B cell (primary cell): ENCODE measurements around the gene MIXL1. TPM values are rescaled to one million over a fixed set of nuclear protein-coding genes. Genes with fewer than 3 reads are reported as not detected.

Experiments
- ATAC-seq: fragments of 200-7000 bp; cut with Tn5 transposase; one replicate; pipeline ENCODE4 v1.10.0; 2021; ENCODE audit warnings: low read depth, mild to moderate bottlenecking, moderate number of reproducible peaks, moderate library complexity
- CTCF ChIA-PET: fragments of 350-600 bp; sonication (Branson Sonifier 250); formaldehyde crosslinking; loops from one replicate; lab custom pipeline; 2021; ENCODE audit warnings: antibody characterized with exemption, inconsistent platforms; lab: Charles Lee
- POLR2A ChIA-PET: fragments of 350-600 bp; sonication (Branson Sonifier 250); formaldehyde crosslinking; loops from one replicate; lab custom pipeline; 2021; ENCODE audit warnings: antibody characterized with exemption; lab: Charles Lee
- DNase-seq: peaks from one replicate; pipeline ENCODE4 v3.0.0; 2013
- H2AFZ ChIP-seq: 2 replicates; pipeline ENCODE4 v1.6.1; 2012; ENCODE audit warnings: mild to moderate bottlenecking, low read depth, low read length; ENCODE audit not compliant: insufficient read depth, poor library complexity, severe bottlenecking
- H3K27ac ChIP-seq, 2 donors: 1 replicate in 1 of 2; 2 replicates in 1 of 2; pipeline ENCODE4 v1.5.1; 2012 to 2013; ENCODE audit warnings: low read length in 2 of 2, mild to moderate bottlenecking in 2 of 2, moderate library complexity in 1 of 2
- H3K27me3 ChIP-seq, 4 experiments: fragments of 200-600 bp in 1 of 4; sonication (generic) in 1 of 4; replicated peaks in 1 of 4; 1 replicate in 2 of 4; 2 replicates in 2 of 4; pipeline versions ENCODE4 v1.6.1 to v1.7.0; 2013 to 2016; ENCODE audit warnings: low read length in 3 of 4, mild to moderate bottlenecking in 2 of 4, mixed read lengths in 1 of 4, moderate library complexity in 1 of 4; ENCODE audit not compliant: insufficient read depth in 4 of 4, control insufficient read depth in 3 of 4; ENCODE audit errors: control extremely low read depth in 1 of 4
- H3K36me3 ChIP-seq, 2 experiments: replicated peaks in 1 of 2; 1 replicate in 1 of 2; 2 replicates in 1 of 2; pipeline versions ENCODE4 v1.6.1 to v1.7.1; 2013; ENCODE audit warnings: low read length in 1 of 2; ENCODE audit not compliant: insufficient read depth in 2 of 2, control insufficient read depth in 1 of 2; ENCODE audit errors: control extremely low read depth in 1 of 2, extremely low read depth in 1 of 2
- H3K4me1 ChIP-seq, 2 donors: fragments of 200-600 bp in 1 of 2; sonication (generic) in 1 of 2; 1 replicate in 1 of 2; 2 replicates in 1 of 2; pipeline versions ENCODE4 v1.5.1 to v1.6.1; 2013 to 2017; ENCODE audit warnings: low read length in 2 of 2; ENCODE audit not compliant: control insufficient read depth in 2 of 2, insufficient read depth in 2 of 2
- H3K4me2 ChIP-seq: replicated peaks from 2 replicates; pipeline ENCODE3; 2012; ENCODE audit warnings: mild to moderate bottlenecking, low read depth, low read length; ENCODE audit not compliant: poor library complexity, severe bottlenecking
- H3K4me3 ChIP-seq, 5 experiments: fragments of 200-600 bp in 1 of 5; sonication (generic) in 1 of 5; 1 replicate in 3 of 5; 2 replicates in 2 of 5; pipeline versions ENCODE4 v1.5.1 to v1.7.0; 2011 to 2016; ENCODE audit warnings: low read length in 4 of 5, mild to moderate bottlenecking in 4 of 5, low read depth in 2 of 5, control low read depth in 1 of 5, moderate library complexity in 1 of 5; ENCODE audit not compliant: insufficient read depth in 1 of 5; ENCODE audit errors: control extremely low read depth in 1 of 5, extremely low read depth in 1 of 5
- H3K79me2 ChIP-seq: fragments of 200-600 bp; sonication (generic); one replicate; pipeline ENCODE4 v1.6.0; 2016; ENCODE audit warnings: low read length; ENCODE audit not compliant: control insufficient read depth, insufficient read depth
- H3K9ac ChIP-seq: fragments of 200-600 bp; sonication (generic); 2 replicates; pipeline ENCODE4 v1.6.1; 2017; ENCODE audit warnings: mild to moderate bottlenecking, low read length, moderate library complexity
- H3K9me3 ChIP-seq, 3 donors: one replicate each; pipeline versions ENCODE4 v1.6.1 to v1.7.1; 2013; ENCODE audit warnings: low read length in 2 of 3; ENCODE audit not compliant: control insufficient read depth in 2 of 3, insufficient read depth in 1 of 3; ENCODE audit errors: control extremely low read depth in 1 of 3
- H4K20me1 ChIP-seq: 2 replicates; pipeline ENCODE4 v1.6.0; 2012; ENCODE audit warnings: mild to moderate bottlenecking, low read length; ENCODE audit not compliant: insufficient read depth, control insufficient read depth, poor library complexity, severe bottlenecking
- H3K27ac Mint-ChIP-seq: one replicate; pipeline ENCODE4 v1.8.0; 2021; ENCODE audit warnings: mixed read lengths
- H3K27me3 Mint-ChIP-seq: one replicate; pipeline ENCODE4 v1.8.0; 2021; ENCODE audit warnings: mixed read lengths
- H3K4me1 Mint-ChIP-seq: one replicate; pipeline ENCODE4 v1.8.0; 2021; ENCODE audit warnings: mixed read lengths
- H3K4me3 Mint-ChIP-seq: one replicate; pipeline ENCODE4 v1.8.0; 2021; ENCODE audit warnings: mixed read lengths
- H3K9me3 Mint-ChIP-seq: one replicate; pipeline ENCODE4 v1.8.0; 2022; ENCODE audit warnings: mixed read lengths; ENCODE audit not compliant: insufficient read depth
- EZH2 ChIP-seq: IDR thresholded peaks from 2 replicates; pipeline ENCODE4 v1.6.1; 2012; ENCODE audit warnings: borderline replicate concordance, low read depth, mild to moderate bottlenecking, moderate library complexity, low read length; ENCODE audit not compliant: insufficient read depth, poor library complexity, severe bottlenecking
- WGBS: methylation state at CpG from one replicate; pipeline ENCODE4 v1.1.5; 2013; ENCODE audit warnings: missing lambda C conversion rate; ENCODE audit not compliant: insufficient coverage; 5-methylcytosine and 5-hydroxymethylcytosine counted together
- intact Hi-C: fragments of 100-400 bp; cut with micrococcal nuclease; formaldehyde crosslinking; loops from one replicate; pipeline ENCODE4 v1.10.0; 2022
- polyA plus RNA-seq: library from polyadenylated mRNA; depleted of rRNA; stranded (reverse); fragments of >200 nt; gene quantifications from 2 replicates; pipeline ENCODE4 v1.2.3, GENCODE V29; 2012
- total RNA-seq, 2 donors: library from RNA; stranded (reverse); fragments of 120-200 nt in 1 of 2; gene quantifications; 1 replicate in 1 of 2; 2 replicates in 1 of 2; pipeline versions ENCODE4 v1.2.3 to v1.2.4, GENCODE V29; 2013 to 2022
- TF ChIP-seq, protein P1 (sequence below): fragments of 200-600 bp; IDR thresholded peaks from one replicate; pipeline ENCODE4 v1.8.0; 2022; ENCODE audit warnings: antibody characterized with exemption, mild to moderate bottlenecking

MIXL1 gene
- total and polyA plus RNA-seq, 2 donors (not counting 1 experiment from before 2014, with no cell fraction given), result 0.84 to 1.7 TPM

DNA sequence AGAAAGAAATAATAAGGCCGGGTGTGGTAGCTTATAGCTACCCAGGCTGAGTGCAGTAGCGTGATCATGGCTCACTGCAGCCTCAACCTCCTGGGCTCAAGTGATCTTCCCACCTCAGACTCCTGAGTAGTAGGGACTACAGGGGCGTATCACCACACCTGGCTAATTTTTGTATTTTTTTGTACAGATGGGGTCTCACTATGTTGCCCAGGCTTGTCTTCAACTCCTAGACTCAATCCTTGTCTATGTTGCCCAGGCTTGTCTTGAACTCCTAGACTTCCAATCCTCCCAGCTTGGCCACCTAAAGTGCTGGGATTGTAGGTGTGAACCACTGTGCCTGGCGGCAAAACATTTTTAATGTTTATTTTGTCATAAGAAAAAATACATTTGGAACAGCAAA lies 30.5 kb downstream of the MIXL1 start:
- WGBS, result 100% methylated on average over 1 of the region's 4 CpGs
- H3K27me3 Mint-ChIP-seq, result no peaks in the 10 kb centered on the region
- peaks cover 0 to 4% of the 10 kb centered on the region in 2 donors for H3K4me1 ChIP-seq
- H3K4me2 ChIP-seq, result no peak overlapping the region
- no peak overlapping the region for H3K4me3 Mint-ChIP-seq
- peaks cover 0 to 4% (median 0%) of the 10 kb centered on the region in 3 donors for H3K9me3 ChIP-seq
- no peak overlapping the region for H3K27ac ChIP-seq
- ChIA-PET CTCF (no interaction called here), POLR2A (no interaction called here)
- H3K79me2 ChIP-seq, result no peaks in the 10 kb centered on the region
- DNase-seq (no peak), ATAC-seq (no peak)
- peaks cover 10% of the 10 kb centered on the region for H3K4me1 Mint-ChIP-seq
- no peak overlapping the region for H3K9ac ChIP-seq
- no peak overlapping the region for H2AFZ ChIP-seq
- H4K20me1 ChIP-seq, result no peaks in the 10 kb centered on the region
- peaks cover 0 to 2% of the 10 kb centered on the region in 2 experiments for H3K36me3 ChIP-seq
- no peak overlapping the region for H3K27ac Mint-ChIP-seq
- H3K27me3 ChIP-seq, result no peaks in the 10 kb centered on the region
- intact Hi-C loops, result no loop called here
- TF ChIP-seq, protein P1, sequence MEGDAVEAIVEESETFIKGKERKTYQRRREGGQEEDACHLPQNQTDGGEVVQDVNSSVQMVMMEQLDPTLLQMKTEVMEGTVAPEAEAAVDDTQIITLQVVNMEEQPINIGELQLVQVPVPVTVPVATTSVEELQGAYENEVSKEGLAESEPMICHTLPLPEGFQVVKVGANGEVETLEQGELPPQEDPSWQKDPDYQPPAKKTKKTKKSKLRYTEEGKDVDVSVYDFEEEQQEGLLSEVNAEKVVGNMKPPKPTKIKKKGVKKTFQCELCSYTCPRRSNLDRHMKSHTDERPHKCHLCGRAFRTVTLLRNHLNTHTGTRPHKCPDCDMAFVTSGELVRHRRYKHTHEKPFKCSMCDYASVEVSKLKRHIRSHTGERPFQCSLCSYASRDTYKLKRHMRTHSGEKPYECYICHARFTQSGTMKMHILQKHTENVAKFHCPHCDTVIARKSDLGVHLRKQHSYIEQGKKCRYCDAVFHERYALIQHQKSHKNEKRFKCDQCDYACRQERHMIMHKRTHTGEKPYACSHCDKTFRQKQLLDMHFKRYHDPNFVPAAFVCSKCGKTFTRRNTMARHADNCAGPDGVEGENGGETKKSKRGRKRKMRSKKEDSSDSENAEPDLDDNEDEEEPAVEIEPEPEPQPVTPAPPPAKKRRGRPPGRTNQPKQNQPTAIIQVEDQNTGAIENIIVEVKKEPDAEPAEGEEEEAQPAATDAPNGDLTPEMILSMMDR, result no peak
- no peak for TF ChIP-seq EZH2
- H3K4me3 ChIP-seq, result no peak overlapping the region
- H3K9me3 Mint-ChIP-seq, result no peaks in the 10 kb centered on the region

DNA sequence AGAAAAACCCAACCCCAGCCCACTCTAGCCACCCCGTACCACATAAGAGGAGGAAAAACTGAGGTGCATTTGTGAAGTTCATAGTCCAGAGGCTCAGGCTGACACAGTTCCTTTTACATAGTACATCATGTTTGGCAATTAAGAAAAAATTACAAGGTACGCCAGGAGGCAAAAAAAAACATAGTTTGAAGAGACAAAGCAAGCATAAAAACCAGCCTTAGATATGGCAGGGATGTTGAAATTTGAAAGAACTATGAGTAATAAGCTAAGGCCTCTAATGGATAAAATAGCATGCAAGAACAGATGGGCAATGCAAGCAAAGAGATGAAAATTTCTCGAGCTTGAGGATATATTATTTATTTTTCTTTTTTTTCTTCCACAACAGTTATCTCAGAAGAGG lies 31.9 kb downstream of the MIXL1 start:
- no peaks in the 10 kb centered on the region for H3K79me2 ChIP-seq
- TF ChIP-seq, protein P1, result no peak
- no peak for TF ChIP-seq EZH2
- ChIA-PET CTCF (no interaction called here), POLR2A (no interaction called here)
- H3K27ac Mint-ChIP-seq, result no peak overlapping the region
- no CpG with 5 or more reads among the region's 3 CpGs for WGBS
- H3K4me1 ChIP-seq, result peaks cover 0 to 2% of the 10 kb centered on the region in 2 donors
- H3K4me1 Mint-ChIP-seq, result peaks cover 3% of the 10 kb centered on the region
- intact Hi-C loops, result no loop called here
- H3K4me3 ChIP-seq, result no peak overlapping the region
- no peak overlapping the region for H2AFZ ChIP-seq
- no peak overlapping the region for H3K4me2 ChIP-seq
- no peaks in the 10 kb centered on the region for H3K27me3 Mint-ChIP-seq
- H4K20me1 ChIP-seq, result no peaks in the 10 kb centered on the region
- peaks cover 0 to 9% (median 6%) of the 10 kb centered on the region in 3 donors for H3K9me3 ChIP-seq
- H3K9me3 Mint-ChIP-seq, result no peaks in the 10 kb centered on the region
- DNase-seq (no peak), ATAC-seq (no peak)
- no peak overlapping the region for H3K9ac ChIP-seq
- H3K4me3 Mint-ChIP-seq, result no peak overlapping the region
- H3K36me3 ChIP-seq, result no peaks in the 10 kb centered on the region
- no peak overlapping the region for H3K27ac ChIP-seq
- H3K27me3 ChIP-seq, result no peaks in the 10 kb centered on the region
